WI38 (cell line): ENCODE data around the gene TCL1A.
"Not testable (repeated sequence)": the region's sequence is repeated elsewhere in the genome, so short reads cannot be mapped to it uniquely, and the experiment has no call there.

Experiments used
- H3K4me3 ChIP-seq: 2 replicates; pipeline ENCODE4 v1.5.1; 2011; ENCODE audit warnings: low read depth, mild to moderate bottlenecking, control low read depth, low read length
- CTCF ChIP-seq: IDR thresholded peaks from 2 replicates; pipeline ENCODE4 v1.5.1; 2012; ENCODE audit warnings: low read depth, mild to moderate bottlenecking, control low read depth, low read length

Gene TCL1A

GRCh38 chr14:95756127-95756526, 42.2 kb upstream of the TCL1A start:
- TF ChIP-seq CTCF: no peak
- no peak overlapping the region for H3K4me3 ChIP-seq

GRCh38 chr14:95741781-95742180, 27.9 kb upstream of the TCL1A start:
- H3K4me3 ChIP-seq: no peak overlapping the region
- no peak for TF ChIP-seq CTCF

GRCh38 chr14:95741038-95741490, 27.1 kb upstream of the TCL1A start:
- TF ChIP-seq CTCF: no peak
- no peak overlapping the region for H3K4me3 ChIP-seq

GRCh38 chr14:95739356-95739755, 25.4 kb upstream of the TCL1A start:
- no peak for TF ChIP-seq CTCF
- H3K4me3 ChIP-seq: no peak overlapping the region

- no peak for TF ChIP-seq CTCF
- no peak overlapping the region for H3K4me3 ChIP-seq
Observed at GRCh38 chr14:95733212-95733611, 19.3 kb upstream of the TCL1A start.

- no peak for TF ChIP-seq CTCF
- H3K4me3 ChIP-seq: no peak overlapping the region
Observed at GRCh38 chr14:95730126-95730525, 16.2 kb upstream of the TCL1A start.

- H3K4me3 ChIP-seq: not testable (repeated sequence)
Observed at GRCh38 chr14:95729402-95730028, 15.6 kb upstream of the TCL1A start.
